ENCODE measurements around the gene DYNLT1. TPM values are rescaled to one million over a fixed set of nuclear protein-coding genes. Genes with fewer than 3 reads are reported as not detected.

Gene DYNLT1
- total and polyA plus RNA-seq, 2 experiments from 2014 or later, result 60.9 to 241 TPM

- peak overlapping the region; percentile 89 for H3K4me3 Mint-ChIP-seq
- Histone ChIP-seq H4K20me1 (replicated peaks; ENCODE audit: insufficient read depth) (peaks cover 20% of the 10 kb centered on the region; the same call in 1 of the 2 replicates), H3K27ac (ENCODE audit: low read depth) (no peak overlapping the region), H3K79me2 (replicated peaks; ENCODE audit: insufficient read depth) (peaks cover 33% of the 10 kb centered on the region), H3K4me2 (peak overlapping the region; percentile 79), H3F3A (replicated peaks; ENCODE audit: low read depth) (no peaks in the 10 kb centered on the region), H3K4me1 (ENCODE audit: insufficient read depth) (peaks cover 4% of the 10 kb centered on the region), H3K9me2 (ENCODE audit: insufficient read depth) (no peaks in the 10 kb centered on the region), H3K4me3 (peak overlapping the region; percentile 73), H2AFZ (peak overlapping the region; percentile 94; the same call in 1 of the 2 replicates), H3K27me3 (ENCODE audit: insufficient read depth) (peaks cover 12% of the 10 kb centered on the region), H3K36me3 (ENCODE audit: insufficient read depth) (no peaks in the 10 kb centered on the region)
- TF ChIP-seq EZH2phosphoT487 (IDR thresholded peaks at IDR 0.05; ENCODE audit: unreplicated experiment), result no peak
- TF ChIP-seq EZH2 (IDR thresholded peaks at IDR 0.05; ENCODE audit: low read depth, unreplicated experiment), result no peak
- peaks cover 12% of the 10 kb centered on the region for H3K27me3 Mint-ChIP-seq (ENCODE audit: insufficient read depth, low read depth, poor library complexity)
- no peak for DNase-seq (ENCODE audit: low spot score)
- no peak; the same call in 2 of the 3 replicates for ATAC-seq
- H3K9me3 Mint-ChIP-seq, result no peaks in the 10 kb centered on the region
- H3K4me1 Mint-ChIP-seq, result peaks cover 22% of the 10 kb centered on the region
- H3K36me3 Mint-ChIP-seq (ENCODE audit: low read depth), result peaks cover 7% of the 10 kb centered on the region; the same call in 1 of the 3 replicates
- H3K27ac Mint-ChIP-seq, result no peak overlapping the region
These were observed 800 bp upstream of the DYNLT1 start for GRCh38 chr6:158645064-158646022.

GRCh38 chr6:158643836-158644230 is 710 bp downstream of the DYNLT1 start:
- H3K4me2 ChIP-seq, result peak overlapping the region; percentile 80
- H3F3A ChIP-seq (replicated peaks; ENCODE audit: low read depth), result no peaks in the 10 kb centered on the region
- Mint-ChIP-seq H3K9me3 (no peaks in the 10 kb centered on the region), H3K36me3 (ENCODE audit: low read depth) (peaks cover 7% of the 10 kb centered on the region; the same call in 1 of the 3 replicates), H3K27ac (peak overlapping the region; percentile 89), H3K4me3 (peak overlapping the region; percentile 96), H3K4me1 (peaks cover 26% of the 10 kb centered on the region), H3K27me3 (ENCODE audit: insufficient read depth, low read depth, poor library complexity) (peaks cover 9% of the 10 kb centered on the region)
- H3K27ac ChIP-seq (ENCODE audit: low read depth), result no peak overlapping the region
- DNase-seq (ENCODE audit: low spot score) (no peak), ATAC-seq (no peak)
- H3K36me3 ChIP-seq (ENCODE audit: insufficient read depth), result no peaks in the 10 kb centered on the region
- H3K27me3 ChIP-seq (ENCODE audit: insufficient read depth), result peaks cover 12% of the 10 kb centered on the region
- no peak overlapping the region for H2AFZ ChIP-seq
- no peaks in the 10 kb centered on the region for H3K9me2 ChIP-seq (ENCODE audit: insufficient read depth)
- H3K4me1 ChIP-seq (ENCODE audit: insufficient read depth), result peaks cover 4% of the 10 kb centered on the region
- H3K4me3 ChIP-seq, result peak overlapping the region; percentile 73
- TF ChIP-seq EZH2phosphoT487 (IDR thresholded peaks at IDR 0.05; ENCODE audit: unreplicated experiment), result no peak
- TF ChIP-seq, protein P1, sequence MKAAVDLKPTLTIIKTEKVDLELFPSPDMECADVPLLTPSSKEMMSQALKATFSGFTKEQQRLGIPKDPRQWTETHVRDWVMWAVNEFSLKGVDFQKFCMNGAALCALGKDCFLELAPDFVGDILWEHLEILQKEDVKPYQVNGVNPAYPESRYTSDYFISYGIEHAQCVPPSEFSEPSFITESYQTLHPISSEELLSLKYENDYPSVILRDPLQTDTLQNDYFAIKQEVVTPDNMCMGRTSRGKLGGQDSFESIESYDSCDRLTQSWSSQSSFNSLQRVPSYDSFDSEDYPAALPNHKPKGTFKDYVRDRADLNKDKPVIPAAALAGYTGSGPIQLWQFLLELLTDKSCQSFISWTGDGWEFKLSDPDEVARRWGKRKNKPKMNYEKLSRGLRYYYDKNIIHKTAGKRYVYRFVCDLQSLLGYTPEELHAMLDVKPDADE (IDR thresholded peaks at IDR 0.05), result 0 out of 2 replicates have a peak, but pooled peaks have one; percentile 3
- no peak for TF ChIP-seq NANOG (IDR thresholded peaks at IDR 0.05; ENCODE audit: borderline replicate concordance)
- H4K20me1 ChIP-seq (replicated peaks; ENCODE audit: insufficient read depth), result peaks cover 25% of the 10 kb centered on the region; the same call in 1 of the 2 replicates
- H3K79me2 ChIP-seq (replicated peaks; ENCODE audit: insufficient read depth), result peaks cover 40% of the 10 kb centered on the region

GRCh38 chr6:158642097-158642601 is 2.4 kb downstream of the DYNLT1 start:
- no peaks in the 10 kb centered on the region for H3F3A ChIP-seq (replicated peaks; ENCODE audit: low read depth)
- H3K36me3 ChIP-seq (ENCODE audit: insufficient read depth), result no peaks in the 10 kb centered on the region
- peaks cover 25% of the 10 kb centered on the region; the same call in 1 of the 2 replicates for H4K20me1 ChIP-seq (replicated peaks; ENCODE audit: insufficient read depth)
- DNase-seq (ENCODE audit: low spot score) (no peak), ATAC-seq (no peak)
- no peak overlapping the region for H3K4me3 ChIP-seq
- H3K4me2 ChIP-seq, result no peak overlapping the region
- peaks cover 12% of the 10 kb centered on the region for H3K27me3 ChIP-seq (ENCODE audit: insufficient read depth)
- H3K79me2 ChIP-seq (replicated peaks; ENCODE audit: insufficient read depth), result peaks cover 43% of the 10 kb centered on the region
- H3K4me3 Mint-ChIP-seq, result no peak overlapping the region; the same call in 2 of the 3 replicates
- H3K36me3 Mint-ChIP-seq (ENCODE audit: low read depth), result peaks cover 10% of the 10 kb centered on the region; the same call in 1 of the 3 replicates
- H3K9me3 Mint-ChIP-seq, result no peaks in the 10 kb centered on the region
- peaks cover 9% of the 10 kb centered on the region for H3K27me3 Mint-ChIP-seq (ENCODE audit: insufficient read depth, low read depth, poor library complexity)
- H3K4me1 ChIP-seq (ENCODE audit: insufficient read depth), result peaks cover 4% of the 10 kb centered on the region
- H3K27ac ChIP-seq (ENCODE audit: low read depth), result no peak overlapping the region
- no peak overlapping the region for H3K27ac Mint-ChIP-seq
- no peak overlapping the region for H2AFZ ChIP-seq
- peaks cover 26% of the 10 kb centered on the region for H3K4me1 Mint-ChIP-seq
- H3K9me2 ChIP-seq (ENCODE audit: insufficient read depth), result no peaks in the 10 kb centered on the region
- TF ChIP-seq, protein P1 (IDR thresholded peaks at IDR 0.05), result no peak
- TF ChIP-seq STAT1 (IDR thresholded peaks at IDR 0.05; ENCODE audit: unreplicated experiment) (no peak), EZH2phosphoT487 (IDR thresholded peaks at IDR 0.05; ENCODE audit: unreplicated experiment) (no peak), JUNB (IDR thresholded peaks at IDR 0.05; ENCODE audit: unreplicated experiment) (no peak)

Measured in GM23338 (cell line).